MM.1S (cell line): ENCODE measurements around the gene BCAR1.

Experiments
- DNase-seq: peaks from one replicate; pipeline ENCODE4 v3.0.0-alpha.2; 2015
- H2AFZ ChIP-seq: fragments of 300-600 bp; sonication (generic); 2 replicates; pipeline ENCODE4 v1.6.0; 2016; ENCODE audit warnings: antibody characterized with exemption, low read length
- H3F3A ChIP-seq: fragments of 300-600 bp; sonication (generic); 2 replicates; pipeline ENCODE4 v1.6.1; 2016; ENCODE audit warnings: mild to moderate bottlenecking, antibody characterized with exemption, low read length, moderate library complexity, mixed read lengths; ENCODE audit not compliant: insufficient read depth
- H3K27ac ChIP-seq: fragments of 300-600 bp; sonication (generic); 2 replicates; pipeline ENCODE4 v1.5.1; 2016; ENCODE audit warnings: mild to moderate bottlenecking, low read length
- H3K27me3 ChIP-seq: fragments of 300-600 bp; sonication (generic); replicated peaks from 2 replicates; pipeline ENCODE4 v1.6.0; 2016; ENCODE audit warnings: low read length; ENCODE audit not compliant: insufficient read depth
- H3K36me3 ChIP-seq: fragments of 300-600 bp; sonication (generic); replicated peaks from 2 replicates; pipeline ENCODE4 v1.6.1; 2016; ENCODE audit warnings: mild to moderate bottlenecking, low read length, mixed read lengths; ENCODE audit not compliant: insufficient read depth
- H3K4me1 ChIP-seq: fragments of 300-600 bp; sonication (generic); 2 replicates; pipeline ENCODE4 v1.6.1; 2016; ENCODE audit warnings: low read length, mixed read lengths
- H3K4me2 ChIP-seq: fragments of 300-600 bp; sonication (generic); 2 replicates; pipeline ENCODE4 v1.6.0; 2016; ENCODE audit warnings: low read depth, low read length
- H3K4me3 ChIP-seq: fragments of 300-600 bp; sonication (generic); 2 replicates; pipeline ENCODE4 v1.5.1; 2016; ENCODE audit warnings: low read length, mixed read lengths
- H3K79me2 ChIP-seq: fragments of 300-600 bp; sonication (generic); 2 replicates; pipeline ENCODE4 v1.6.1; 2016; ENCODE audit warnings: mixed run types, low read length, mixed read lengths
- H3K9ac ChIP-seq: fragments of 300-600 bp; sonication (generic); 2 replicates; pipeline ENCODE4 v1.6.1; 2016; ENCODE audit warnings: low read length, mixed read lengths
- H3K9me2 ChIP-seq: fragments of 300-600 bp; sonication (generic); replicated peaks from 2 replicates; pipeline ENCODE4 v1.6.1; 2016; ENCODE audit warnings: mild to moderate bottlenecking, low read length, mixed read lengths; ENCODE audit not compliant: insufficient read depth
- H3K9me3 ChIP-seq: fragments of 300-600 bp; sonication (generic); replicated peaks from 2 replicates; pipeline ENCODE4 v1.6.1; 2016; ENCODE audit warnings: mild to moderate bottlenecking, low read length, mixed read lengths; ENCODE audit not compliant: insufficient read depth
- H4K20me1 ChIP-seq: fragments of 300-600 bp; sonication (generic); 2 replicates; pipeline ENCODE4 v1.6.1; 2016; ENCODE audit warnings: mild to moderate bottlenecking, low read length, moderate library complexity, mixed read lengths; ENCODE audit not compliant: insufficient read depth
- CTCF ChIP-seq: fragments of 300-600 bp; sonication (generic); IDR thresholded peaks from 2 replicates; pipeline ENCODE4 v1.5.1; 2016; ENCODE audit warnings: antibody characterized with exemption, low read length, mixed read lengths
- EZH2 ChIP-seq: fragments of 300-600 bp; sonication (generic); optimal IDR thresholded peaks from 2 replicates; pipeline ENCODE3; 2017; ENCODE audit warnings: low read depth, mild to moderate bottlenecking, antibody characterized with exemption, low read length, mixed read lengths
- EZH2phosphoT487 ChIP-seq: fragments of 300-600 bp; sonication (generic); IDR thresholded peaks from 2 replicates; pipeline ENCODE4 v1.6.1; 2018; ENCODE audit warnings: antibody characterized with exemption, low read length

BCAR1 gene

GRCh38 chr16:75250089-75250808, 1.2 kb downstream of the BCAR1 start:
- Histone ChIP-seq H3K4me1 (no peaks in the 10 kb centered on the region), H3K9me2 (no peaks in the 10 kb centered on the region), H3K36me3 (no peaks in the 10 kb centered on the region), H3F3A (no peaks in the 10 kb centered on the region), H2AFZ (no peak overlapping the region), H3K27me3 (peaks cover 16% of the 10 kb centered on the region), H3K27ac (no peak overlapping the region), H3K9ac (no peak overlapping the region), H3K4me3 (no peak overlapping the region), H3K9me3 (no peaks in the 10 kb centered on the region), H3K79me2 (no peaks in the 10 kb centered on the region), H4K20me1 (no peaks in the 10 kb centered on the region), H3K4me2 (no peak overlapping the region)
- DNase-seq, result no peak
- TF ChIP-seq EZH2phosphoT487 (no peak), CTCF (no peak), EZH2 (no peak)

GRCh38 chr16:75249441-75249840, 2.0 kb downstream of the BCAR1 start:
- no peak overlapping the region for H3K4me2 ChIP-seq
- H3K9me2 ChIP-seq, result no peaks in the 10 kb centered on the region
- H3K9ac ChIP-seq, result no peak overlapping the region
- H3K79me2 ChIP-seq, result no peaks in the 10 kb centered on the region
- TF ChIP-seq CTCF, result no peak
- H3K9me3 ChIP-seq, result no peaks in the 10 kb centered on the region
- no peaks in the 10 kb centered on the region for H3F3A ChIP-seq
- no peak overlapping the region for H2AFZ ChIP-seq
- no peaks in the 10 kb centered on the region for H3K4me1 ChIP-seq
- DNase-seq, result no peak
- peaks cover 16% of the 10 kb centered on the region for H3K27me3 ChIP-seq
- H3K4me3 ChIP-seq, result no peak overlapping the region
- H4K20me1 ChIP-seq, result no peaks in the 10 kb centered on the region
- no peaks in the 10 kb centered on the region for H3K36me3 ChIP-seq
- no peak overlapping the region for H3K27ac ChIP-seq

GRCh38 chr16:75248536-75249380, 2.7 kb downstream of the BCAR1 start:
- Histone ChIP-seq H3K9ac (no peak overlapping the region), H3K4me2 (no peak overlapping the region), H4K20me1 (no peaks in the 10 kb centered on the region), H2AFZ (no peak overlapping the region), H3K4me1 (no peaks in the 10 kb centered on the region), H3K79me2 (no peaks in the 10 kb centered on the region), H3K36me3 (no peaks in the 10 kb centered on the region), H3F3A (no peaks in the 10 kb centered on the region), H3K9me3 (no peaks in the 10 kb centered on the region), H3K4me3 (no peak overlapping the region), H3K27me3 (peaks cover 16% of the 10 kb centered on the region), H3K27ac (no peak overlapping the region), H3K9me2 (no peaks in the 10 kb centered on the region)
- DNase-seq, result no peak
- TF ChIP-seq CTCF (no peak), EZH2phosphoT487 (no peak), EZH2 (no peak)
